Astrocyte of the hippocampus (primary cell): Measurements from ENCODE around the gene ZNF705A.
"Not testable (repeated sequence)": the region's sequence is repeated elsewhere in the genome, so short reads cannot be mapped to it uniquely, and the experiment has no call there.

Experiments used
- DNase-seq: peaks from one replicate; pipeline ENCODE4 v3.0.0; 2011; ENCODE audit warnings: low read depth, low spot score

Gene ZNF705A

DNA sequence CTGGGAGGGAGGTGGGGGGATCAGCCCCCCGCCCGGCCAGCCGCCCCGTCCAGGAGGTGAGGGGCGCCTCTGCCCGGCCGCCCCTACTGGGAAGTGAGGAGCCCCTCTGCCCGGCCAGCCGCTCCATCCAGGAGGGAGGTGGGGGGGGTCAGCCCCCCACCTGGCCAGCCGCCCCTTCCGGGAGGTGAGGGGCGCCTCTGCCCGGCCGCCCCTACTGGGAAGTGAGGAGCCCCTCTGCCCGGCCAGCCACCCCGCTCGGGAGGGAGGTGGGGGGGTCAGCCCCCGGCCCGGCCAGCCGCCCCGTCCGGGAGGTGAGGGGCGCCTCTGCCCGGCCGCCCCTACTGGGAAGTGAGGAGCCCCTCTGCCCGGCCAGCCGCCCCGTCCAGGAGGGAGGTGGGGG lies 27.4 kb downstream of the ZNF705A start:
- not testable (repeated sequence) for DNase-seq

DNA sequence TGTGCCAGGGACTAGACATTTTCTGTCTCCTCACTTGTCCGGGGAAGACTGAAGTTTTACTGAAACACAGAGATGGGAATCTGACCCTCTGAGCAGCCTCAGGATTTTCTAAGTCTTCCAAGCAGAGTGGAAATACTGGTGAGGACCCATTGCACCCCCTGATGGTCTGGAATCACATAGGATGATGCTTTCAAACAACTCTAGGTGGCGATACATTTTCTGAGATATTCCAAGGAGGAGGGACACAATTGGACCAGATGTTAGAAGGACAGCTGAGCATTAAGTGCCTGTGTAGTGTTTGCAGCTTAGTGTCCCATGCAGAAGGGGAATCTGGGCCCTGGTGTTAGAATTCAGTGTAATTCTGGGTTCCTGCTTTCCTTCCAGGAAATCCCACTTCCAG lies 31.3 kb downstream of the ZNF705A start:
- DNase-seq: not testable (repeated sequence)

DNA sequence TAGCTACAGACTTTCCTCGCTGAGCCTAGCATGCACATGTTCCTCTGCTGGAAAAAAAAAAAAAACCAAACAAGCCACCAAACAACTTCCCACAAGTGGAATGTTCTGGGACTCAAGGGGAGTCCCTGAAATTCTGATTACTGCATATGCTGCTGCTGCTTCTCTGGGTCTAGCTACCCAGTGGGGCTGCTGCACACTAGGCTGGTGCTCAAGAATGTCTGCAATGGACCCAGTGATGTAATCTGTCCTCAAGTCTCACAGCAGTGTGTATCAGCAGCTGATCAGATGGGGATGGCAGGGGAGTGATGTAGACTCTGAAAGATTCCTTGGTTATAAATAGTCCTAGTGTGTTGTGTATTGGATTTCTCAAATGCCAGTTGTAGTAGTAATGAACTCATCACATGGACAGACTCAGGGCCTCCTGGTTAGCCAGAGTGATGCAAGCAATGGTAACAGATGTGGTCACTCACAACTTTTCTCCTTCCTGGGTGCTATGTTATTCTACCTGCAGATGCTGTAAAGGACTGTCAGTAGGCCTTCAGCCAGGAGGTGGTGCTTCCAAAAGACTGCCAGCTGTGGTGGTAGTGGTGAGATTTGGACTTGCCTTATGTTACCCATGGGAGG lies 41.0 kb downstream of the ZNF705A start:
- peak; percentile 61 for DNase-seq

DNA sequence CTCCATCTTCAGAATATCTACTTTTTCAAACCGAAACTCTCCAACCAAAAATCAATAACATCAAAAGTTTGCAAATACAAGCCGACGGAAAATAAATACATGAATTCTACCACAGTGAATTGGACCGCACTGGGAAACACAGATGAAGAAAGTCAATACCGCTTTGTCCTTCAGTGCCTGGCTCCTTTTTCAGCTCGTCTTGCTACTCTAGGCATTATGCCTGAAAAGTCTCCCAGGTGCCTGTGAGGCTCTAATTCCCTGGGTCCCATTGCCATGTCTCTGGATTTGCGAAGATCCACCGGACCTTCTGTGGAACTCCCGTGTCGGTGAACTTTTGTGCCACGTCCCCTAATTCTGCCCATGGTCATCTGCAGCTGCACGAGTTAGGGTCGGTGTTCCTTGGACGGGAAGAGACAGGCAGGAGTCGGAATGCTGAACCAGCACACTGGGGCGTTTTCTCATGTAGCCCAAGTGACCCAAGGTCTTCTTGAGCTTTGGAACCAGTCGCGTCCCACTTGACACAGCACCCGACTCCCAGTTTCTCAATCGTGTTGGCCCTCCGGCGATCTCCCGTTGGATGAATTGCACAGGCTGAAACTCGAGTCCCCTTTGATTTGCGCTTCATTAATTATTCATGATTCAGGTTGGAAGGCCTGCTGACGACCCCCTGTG lies 62.0 kb downstream of the ZNF705A start:
- not testable (repeated sequence) for DNase-seq

DNA sequence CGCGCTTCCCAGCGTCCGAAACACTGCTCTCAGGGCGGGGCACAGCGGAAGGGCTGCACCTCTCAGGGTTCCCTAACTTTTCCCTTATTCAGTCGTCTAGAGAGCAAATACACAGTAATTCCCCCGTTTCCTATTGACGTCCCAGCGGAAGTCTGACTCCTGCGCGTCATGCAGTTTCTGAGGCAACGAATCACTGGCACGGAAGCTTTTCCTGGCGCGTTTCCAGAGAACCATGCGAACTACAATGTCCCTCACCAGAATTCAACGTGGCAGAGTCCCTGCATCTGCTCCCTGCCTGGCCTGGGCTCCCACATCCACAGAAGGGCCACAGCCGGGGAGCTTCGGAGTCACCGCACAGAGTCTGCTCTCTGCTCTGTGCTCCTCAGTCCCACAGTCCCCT lies 64.6 kb downstream of the ZNF705A start:
- not testable (repeated sequence) for DNase-seq

DNA sequence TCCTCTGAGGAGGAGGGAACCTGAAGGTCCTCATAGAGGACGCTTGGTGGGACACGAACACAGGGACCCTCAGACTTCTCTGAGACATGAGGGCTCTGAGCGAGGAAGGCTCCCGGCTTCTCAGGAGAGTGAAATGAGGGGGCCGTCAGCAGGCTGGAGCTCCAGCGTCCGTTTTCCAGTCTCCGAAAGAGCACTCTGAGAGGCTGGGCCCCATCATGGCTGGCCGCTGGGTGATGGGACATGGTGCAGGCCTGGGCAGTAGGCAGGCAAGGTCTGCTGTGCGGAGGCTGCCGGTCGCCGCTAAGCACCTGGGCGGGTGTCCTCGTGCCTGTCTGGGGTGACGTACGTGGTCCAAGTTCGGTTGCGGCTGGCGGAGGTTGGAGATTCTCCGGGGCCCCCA lies 65.0 kb downstream of the ZNF705A start:
- DNase-seq: not testable (repeated sequence)

DNA sequence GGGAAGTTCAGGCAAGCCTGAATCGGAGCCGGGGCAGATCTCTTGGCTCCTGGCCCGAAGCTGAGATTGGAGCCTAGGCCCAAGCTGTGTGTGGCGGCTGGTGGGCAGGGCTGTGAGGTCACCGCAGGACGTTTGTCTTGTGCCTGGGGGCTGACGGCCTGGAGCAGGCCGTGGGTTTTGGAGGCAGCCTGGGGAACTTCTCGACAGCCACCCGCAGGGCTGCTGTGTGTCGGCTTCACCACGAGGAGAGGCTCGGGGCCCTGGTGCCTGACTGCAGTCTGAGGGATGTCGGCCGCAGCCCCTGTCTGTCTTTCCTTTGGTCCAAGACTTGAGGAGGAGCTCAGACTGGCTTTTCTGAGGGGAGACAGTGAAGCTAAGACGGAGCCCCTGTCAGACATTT lies 65.5 kb downstream of the ZNF705A start:
- DNase-seq: not testable (repeated sequence)

DNA sequence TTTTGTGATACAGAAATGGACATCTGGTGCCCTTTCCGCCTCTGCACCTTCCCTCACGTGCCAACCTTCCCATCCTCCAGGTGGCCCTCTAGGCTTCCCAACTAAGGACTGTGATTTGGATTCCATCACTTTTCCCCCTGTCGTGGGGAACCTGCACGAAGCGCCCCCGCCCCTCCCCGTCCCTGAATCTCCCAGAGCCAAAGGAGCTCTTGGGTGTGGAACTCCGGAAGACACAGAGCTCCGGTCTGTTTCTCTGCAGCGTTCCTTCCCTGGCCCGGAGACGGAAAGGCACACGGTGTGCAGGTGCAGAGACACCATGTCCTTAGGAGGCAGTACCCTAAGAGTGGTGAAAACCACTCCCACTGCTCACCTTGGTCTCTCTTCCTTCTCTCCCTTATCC lies 66.8 kb downstream of the ZNF705A start:
- DNase-seq: not testable (repeated sequence)

DNA sequence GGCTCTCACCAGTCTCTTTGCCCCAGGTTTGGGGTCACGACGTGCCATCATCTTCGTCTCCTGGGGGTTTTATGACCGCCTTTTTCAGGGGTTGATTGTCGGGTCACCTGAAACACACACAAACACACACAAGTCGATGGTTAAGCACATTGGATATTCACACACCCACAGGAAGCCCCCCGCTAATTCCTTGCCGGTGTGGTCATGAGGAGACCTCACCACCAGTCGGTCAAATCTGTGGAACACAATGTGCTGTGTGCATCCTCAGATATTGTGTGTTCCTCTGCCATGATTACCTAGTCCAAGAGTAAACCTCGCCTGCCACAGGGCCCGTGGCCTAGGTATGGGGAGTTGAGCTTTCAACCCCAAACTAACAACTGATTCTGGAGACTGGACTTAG lies 68.0 kb downstream of the ZNF705A start:
- not testable (repeated sequence) for DNase-seq

DNA sequence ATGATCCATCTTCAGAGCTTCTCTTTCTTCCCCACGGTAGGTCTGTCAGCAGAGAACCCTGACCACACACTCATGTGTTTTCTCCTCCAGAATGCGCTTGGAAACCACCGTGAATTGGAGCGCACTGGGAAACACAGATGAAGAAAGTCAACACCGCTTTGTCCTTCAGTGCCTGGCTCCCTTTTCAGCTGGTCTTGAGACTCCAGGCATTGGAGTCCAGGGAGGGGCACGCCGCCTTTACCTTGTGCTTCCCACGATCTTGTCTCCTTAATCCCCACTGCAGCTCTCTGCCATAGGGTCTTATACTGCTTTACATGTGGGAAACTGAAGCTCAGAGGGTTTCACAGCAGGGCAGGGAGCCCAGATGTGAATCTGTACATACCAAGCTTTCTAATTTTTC lies 69.5 kb downstream of the ZNF705A start:
- DNase-seq: no peak

DNA sequence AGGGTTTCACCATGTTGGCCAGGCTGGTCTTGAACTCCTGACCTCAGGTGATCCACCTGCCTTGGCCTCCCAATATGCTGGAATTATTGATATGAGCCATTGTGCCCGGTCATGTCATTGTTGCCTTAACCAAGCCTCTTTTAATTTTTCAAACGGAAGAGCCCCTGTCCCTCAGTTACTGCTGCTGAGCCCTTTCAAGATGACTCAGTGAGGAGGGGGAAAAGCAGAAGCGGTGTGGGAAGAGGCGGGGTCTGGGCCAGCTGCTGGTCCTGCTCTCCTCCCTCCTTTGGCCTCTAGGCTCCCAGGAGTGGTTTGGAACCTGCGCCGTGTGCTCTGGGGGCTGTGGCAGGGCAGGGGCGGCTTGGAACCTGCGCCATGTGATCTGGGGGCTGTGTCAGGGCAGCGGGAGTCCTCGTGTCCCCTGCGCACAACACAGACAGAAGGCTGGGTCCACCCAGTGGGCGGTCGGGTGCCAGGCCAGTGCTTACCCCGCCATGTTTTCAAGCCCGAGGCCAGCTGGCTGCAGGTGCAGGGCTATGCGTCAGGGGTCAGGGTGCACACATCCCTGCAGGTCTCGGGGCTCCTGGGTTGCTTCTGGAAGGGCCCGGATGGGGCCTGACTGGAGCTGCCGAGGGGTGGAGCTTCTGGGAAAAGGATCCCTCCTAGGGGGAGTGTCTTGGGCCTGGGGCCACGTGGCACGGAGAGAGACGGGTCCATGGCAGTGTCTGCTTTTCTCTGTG lies 70.3 kb downstream of the ZNF705A start, which contains the start of gene FAM90A1:
Gene FAM90A1, minus strand, starts transcription at position 627 of the 740 bp plus-strand sequence. CDS start 2,786 bp downstream, outside the sequence.
- DNase-seq: not testable (repeated sequence)

DNA sequence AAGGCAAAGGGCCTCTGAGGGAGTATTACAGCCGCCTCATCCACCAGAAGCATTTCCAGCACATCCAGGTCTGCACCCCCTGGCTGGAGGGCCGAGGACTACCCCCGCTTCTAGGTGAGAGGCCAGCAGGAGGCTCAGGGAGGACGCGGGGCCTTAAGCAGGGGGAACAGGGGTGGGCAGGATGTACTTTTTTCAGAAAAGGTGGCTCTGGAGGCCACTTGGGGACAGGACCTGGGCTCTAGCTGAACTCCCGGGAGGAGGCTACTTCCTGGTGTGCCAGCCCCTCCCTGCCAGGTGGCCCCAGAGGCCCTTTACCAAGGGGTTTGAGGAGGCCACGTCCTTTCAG lies 70.9 kb downstream of the ZNF705A start:
- not testable (repeated sequence) for DNase-seq

DNA sequence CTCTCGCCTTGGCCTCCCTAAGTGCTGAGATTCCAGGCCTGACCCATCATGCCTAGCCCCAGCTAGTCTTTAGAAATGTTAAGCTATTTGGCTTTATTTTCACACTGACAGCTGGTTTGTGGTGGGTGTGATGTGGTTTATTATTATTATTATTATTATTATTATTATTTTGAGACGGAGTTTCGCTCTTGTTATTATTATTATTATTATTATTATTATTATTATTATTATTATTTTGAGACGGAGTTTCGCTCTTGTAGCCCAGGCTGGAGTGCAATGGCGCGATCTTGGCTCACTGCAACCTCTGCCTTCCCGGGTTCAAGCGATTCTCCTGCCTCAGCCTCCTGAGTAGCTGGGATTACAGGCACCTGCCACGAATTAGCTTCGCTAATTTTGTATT lies 71.8 kb downstream of the ZNF705A start:
- not testable (repeated sequence) for DNase-seq

DNA sequence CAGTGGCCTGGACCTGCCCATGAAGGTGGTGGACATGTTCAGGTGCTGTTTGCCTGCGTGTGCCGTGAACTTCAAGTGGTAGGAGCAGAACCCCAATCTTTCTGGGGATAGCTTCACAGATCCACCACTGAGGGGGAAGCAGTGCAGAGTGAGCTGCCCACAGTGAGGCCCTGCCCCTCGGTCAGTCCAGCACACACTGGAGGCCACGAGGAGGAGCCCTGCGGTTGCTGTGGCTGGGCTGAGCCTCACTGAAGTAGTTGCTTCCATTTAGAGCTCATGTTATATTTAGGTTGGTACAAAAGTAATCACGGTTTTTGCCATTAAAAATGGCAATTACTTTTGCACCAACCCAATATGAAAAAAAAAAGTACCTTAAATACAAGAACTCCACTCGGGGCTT lies 72.7 kb downstream of the ZNF705A start:
- not testable (repeated sequence) for DNase-seq
